Prostate gland (tissue), 2 donors: ENCODE data around the gene NFASC. TPM values are rescaled to one million over a fixed set of nuclear protein-coding genes. Genes with fewer than 3 reads are reported as not detected.

Experiments used
- DNase-seq: peaks from one replicate; pipeline ENCODE4 v3.0.0-alpha.2; 2019; ENCODE audit warnings: low spot score
- H3K27ac ChIP-seq, 2 donors: fragments of 200-600 bp; sonication (generic); 2 replicates each; pipeline ENCODE4 v1.5.1; 2017 to 2019
- H3K27me3 ChIP-seq: fragments of 200-600 bp; sonication (generic); replicated peaks from 2 replicates; pipeline ENCODE4 v1.5.1; 2019; ENCODE audit not compliant: insufficient read depth
- H3K36me3 ChIP-seq, 2 donors: fragments of 200-600 bp; sonication (generic); 1 replicate in 1 of 2; 2 replicates in 1 of 2; pipeline versions ENCODE4 v1.5.1 to v1.8.1; 2017 to 2019
- H3K4me1 ChIP-seq: fragments of 200-600 bp; sonication (generic); replicated peaks from 2 replicates; pipeline ENCODE4 v1.5.1; 2019
- H3K4me3 ChIP-seq, 2 donors: fragments of 200-600 bp; sonication (generic); 2 replicates each; pipeline ENCODE4 v1.5.1; 2017 to 2019
- H3K9me3 ChIP-seq: fragments of 200-600 bp; sonication (generic); 2 replicates; pipeline ENCODE4 v1.5.1; 2017
- POLR2A ChIP-seq: fragments of 450-650 bp; IDR thresholded peaks from one replicate; pipeline ENCODE4 v1.6.1; 2016; ENCODE audit warnings: antibody characterized with exemption, mild to moderate bottlenecking
- POLR2AphosphoS5 ChIP-seq: sonication (generic); formaldehyde crosslinking; IDR thresholded peaks from one replicate; pipeline ENCODE4 v1.6.1; 2017; ENCODE audit warnings: antibody characterized with exemption
- WGBS: methylation state at CpG from one replicate; pipeline ENCODE4 v1.1.5; 2018; 5-methylcytosine and 5-hydroxymethylcytosine counted together
- intact Hi-C: fragments of 100-400 bp; cut with DNase I; formaldehyde crosslinking; loops from one replicate; pipeline ENCODE4 v1.14.2; 2022
- total RNA-seq, 2 donors: library from RNA; depleted of rRNA; stranded (reverse); fragments of >200 nt; gene quantifications; one replicate each; pipeline ENCODE4 v1.1.0, GENCODE V29; 2016
- TF ChIP-seq, protein P1 (sequence below), 4 experiments: fragments of 200-600 bp in 2 of 4; fragments of 450-650 bp in 2 of 4; sonication (generic) in 2 of 4; IDR thresholded peaks; 1 replicate in 3 of 4; 2 replicates in 1 of 4; pipeline ENCODE4 v1.5.1; 2016 to 2019; ENCODE audit warnings: antibody characterized with exemption in 4 of 4, mild to moderate bottlenecking in 2 of 4, moderate library complexity in 2 of 4

NFASC gene
- total RNA-seq, 2 donors from 2014 or later: 3.7 to 13.2 TPM

DNA sequence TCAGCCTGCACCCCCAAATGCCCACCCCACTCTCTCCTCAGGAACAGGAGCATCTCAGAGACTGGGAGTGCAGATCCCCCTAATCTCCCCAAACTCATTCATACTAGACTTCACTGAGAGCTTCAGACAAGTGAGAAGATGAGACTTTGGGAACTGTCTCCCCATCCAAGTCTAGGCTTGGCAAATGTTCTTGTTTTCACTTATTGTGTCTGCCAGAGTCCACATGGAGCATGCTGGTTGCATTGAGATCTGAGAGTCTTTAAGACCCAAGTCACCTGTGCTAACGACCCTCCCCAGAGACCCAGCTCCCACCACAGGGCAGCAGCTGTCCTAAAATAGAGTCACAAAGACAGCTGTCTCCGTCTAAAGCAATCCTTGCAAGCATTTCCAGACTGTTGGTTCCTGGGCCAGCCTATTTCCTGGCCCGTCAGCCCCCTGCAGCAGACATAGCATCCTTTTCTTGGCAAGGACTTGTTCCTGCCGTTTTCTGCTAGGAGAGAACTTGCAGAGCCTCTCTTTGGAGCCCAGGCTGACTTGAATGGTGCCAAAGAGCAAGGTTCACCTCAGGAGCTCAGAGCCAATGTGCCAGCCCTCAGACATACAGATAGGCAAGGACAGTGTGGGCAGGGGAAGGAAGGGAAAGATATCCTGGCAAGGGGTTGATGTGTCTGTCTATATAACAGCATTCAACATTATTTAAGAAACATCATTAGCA is 170.5 kb downstream of the NFASC start:
- WGBS: 57% methylated on average over 4 of the region's 4 CpGs
- no peaks in the 10 kb centered on the region for H3K36me3 ChIP-seq
- H3K4me3 ChIP-seq: no peak overlapping the region
- no peak for DNase-seq
- TF ChIP-seq, protein P1, sequence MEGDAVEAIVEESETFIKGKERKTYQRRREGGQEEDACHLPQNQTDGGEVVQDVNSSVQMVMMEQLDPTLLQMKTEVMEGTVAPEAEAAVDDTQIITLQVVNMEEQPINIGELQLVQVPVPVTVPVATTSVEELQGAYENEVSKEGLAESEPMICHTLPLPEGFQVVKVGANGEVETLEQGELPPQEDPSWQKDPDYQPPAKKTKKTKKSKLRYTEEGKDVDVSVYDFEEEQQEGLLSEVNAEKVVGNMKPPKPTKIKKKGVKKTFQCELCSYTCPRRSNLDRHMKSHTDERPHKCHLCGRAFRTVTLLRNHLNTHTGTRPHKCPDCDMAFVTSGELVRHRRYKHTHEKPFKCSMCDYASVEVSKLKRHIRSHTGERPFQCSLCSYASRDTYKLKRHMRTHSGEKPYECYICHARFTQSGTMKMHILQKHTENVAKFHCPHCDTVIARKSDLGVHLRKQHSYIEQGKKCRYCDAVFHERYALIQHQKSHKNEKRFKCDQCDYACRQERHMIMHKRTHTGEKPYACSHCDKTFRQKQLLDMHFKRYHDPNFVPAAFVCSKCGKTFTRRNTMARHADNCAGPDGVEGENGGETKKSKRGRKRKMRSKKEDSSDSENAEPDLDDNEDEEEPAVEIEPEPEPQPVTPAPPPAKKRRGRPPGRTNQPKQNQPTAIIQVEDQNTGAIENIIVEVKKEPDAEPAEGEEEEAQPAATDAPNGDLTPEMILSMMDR (IDR thresholded peaks at IDR 0.05): no peak
- TF ChIP-seq POLR2A (no peak), POLR2AphosphoS5 (no peak)
- no peaks in the 10 kb centered on the region for H3K9me3 ChIP-seq
- no peak overlapping the region for H3K27ac ChIP-seq
- no peaks in the 10 kb centered on the region for H3K4me1 ChIP-seq
- peaks cover 18% of the 10 kb centered on the region for H3K27me3 ChIP-seq
- intact Hi-C loops: no loop called here

- Histone ChIP-seq H3K4me3 (no peak overlapping the region), H3K36me3 (no peaks in the 10 kb centered on the region), H3K27ac (no peak overlapping the region), H3K4me1 (no peaks in the 10 kb centered on the region), H3K27me3 (peaks cover 18% of the 10 kb centered on the region), H3K9me3 (no peaks in the 10 kb centered on the region)
- TF ChIP-seq, protein P1 (IDR thresholded peaks at IDR 0.05): no peak
- TF ChIP-seq POLR2AphosphoS5 (no peak), POLR2A (no peak)
- DNase-seq: no peak
- 54% methylated on average over 16 of the region's 16 CpGs for WGBS
- intact Hi-C loops: no loop called here
Observed at GRCh38 chr1:205041998-205042910, 171.6 kb downstream of the NFASC start.

DNA sequence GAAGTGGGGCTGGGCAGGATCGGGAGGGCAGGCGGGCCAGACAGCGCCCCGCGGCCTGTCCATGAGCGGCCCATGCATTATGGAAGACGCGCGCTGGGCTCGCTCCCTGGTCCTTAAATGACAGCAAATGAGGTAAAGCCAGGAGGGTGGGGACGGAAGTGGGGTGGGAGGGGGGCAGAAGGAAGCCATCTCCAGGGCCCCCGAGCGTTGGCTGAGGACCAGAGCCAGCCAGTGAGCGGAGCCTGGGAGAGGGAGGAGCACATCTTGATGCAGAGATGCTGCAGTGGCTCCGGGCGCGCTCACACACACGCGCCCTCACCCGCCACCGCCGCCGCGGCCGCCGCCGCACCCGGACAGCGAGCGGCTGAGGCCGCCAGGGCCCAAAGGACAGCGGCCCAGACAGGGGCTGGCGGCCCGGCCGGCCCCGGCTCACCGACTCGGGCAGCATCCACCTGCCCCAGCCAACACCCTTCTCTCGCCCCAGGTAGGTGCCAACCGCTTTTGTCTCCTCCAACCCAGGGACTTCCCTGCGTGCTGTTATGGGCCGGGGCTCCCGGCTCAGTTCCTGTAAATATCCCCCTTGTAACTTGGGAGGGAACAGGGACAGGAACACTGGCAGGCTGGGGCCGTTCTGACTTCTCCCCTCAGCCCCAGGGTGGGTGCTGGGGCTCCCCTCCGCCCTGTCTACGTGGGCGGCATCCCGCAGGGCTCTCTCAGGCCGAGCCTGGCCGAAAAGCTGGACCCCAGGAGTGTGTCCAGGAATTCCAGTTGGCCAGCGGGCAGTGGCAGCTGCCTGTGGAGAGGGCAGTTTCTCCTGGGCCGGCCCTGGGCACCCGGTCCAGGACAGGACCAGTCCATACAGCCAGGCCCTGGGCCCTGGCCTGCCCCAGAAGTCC is 172.5 kb downstream of the NFASC start, which contains the start of gene CNTN2:
TSS of gene CNTN2 (plus strand) at position 302 of the 896 bp plus-strand sequence. CDS start 9,974 bp downstream, outside the sequence.
- peaks cover 18% of the 10 kb centered on the region for H3K27me3 ChIP-seq

GRCh38 chr1:205043866-205044265 is 173.2 kb downstream of the NFASC start:
- no peaks in the 10 kb centered on the region for H3K9me3 ChIP-seq
- H3K4me1 ChIP-seq: no peaks in the 10 kb centered on the region
- H3K27ac ChIP-seq: no peak overlapping the region
- no peaks in the 10 kb centered on the region for H3K36me3 ChIP-seq
- intact Hi-C loops: no loop called here
- no peak for DNase-seq
- 45% methylated on average over 4 of the region's 4 CpGs for WGBS
- TF ChIP-seq POLR2A: no peak
- TF ChIP-seq POLR2AphosphoS5: no peak
- TF ChIP-seq, protein P1 (IDR thresholded peaks at IDR 0.05): no peak
- no peak overlapping the region for H3K4me3 ChIP-seq
- H3K27me3 ChIP-seq: peaks cover 18% of the 10 kb centered on the region

More for the DNA sequence above, 172.5 kb downstream of the NFASC start, which contains the start of gene CNTN2:
- DNase-seq: no peak
- WGBS: 12% methylated on average over 39 of the region's 53 CpGs
- Histone ChIP-seq H3K9me3 (no peaks in the 10 kb centered on the region), H3K4me1 (no peaks in the 10 kb centered on the region), H3K27ac (no peak within 1 kb of the TSS), H3K4me3 (no peak within 1 kb of the TSS), H3K36me3 (no peaks in the 10 kb centered on the region)
- intact Hi-C loops: no loop called here
- TF ChIP-seq POLR2A (no peak), POLR2AphosphoS5 (no peak)
- TF ChIP-seq, protein P1 (IDR thresholded peaks at IDR 0.05): no peak
